Heart right ventricle (tissue), 16 donors: ENCODE measurements around the gene OPRM1. TPM values are rescaled to one million over a fixed set of nuclear protein-coding genes. Genes with fewer than 3 reads are reported as not detected.

Experiments
- ATAC-seq, 8 donors: fragments of 200-7000 bp; cut with Tn5 transposase; one replicate each; pipeline ENCODE4 v1.9.1; 2020; ENCODE audit warnings: mild to moderate bottlenecking in 8 of 8, moderate library complexity in 8 of 8, moderate number of reproducible peaks in 1 of 8
- DNase-seq, 2 donors: peaks; one replicate each; pipeline ENCODE4 v3.0.0-alpha.2; 2020
- H3K27ac ChIP-seq, 10 donors: fragments of 200-600 bp; sonication (generic) in 2 of 10; one replicate each; pipeline versions ENCODE4 v1.5.0 to v1.8.0; 2020 to 2022; ENCODE audit warnings: mild to moderate bottlenecking in 3 of 10
- H3K27me3 ChIP-seq, 7 donors: fragments of 200-600 bp; one replicate each; pipeline ENCODE4 v1.8.0; 2021 to 2022; ENCODE audit warnings: mild to moderate bottlenecking in 2 of 7
- H3K36me3 ChIP-seq, 9 donors: fragments of 200-600 bp; sonication (generic) in 1 of 9; one replicate each; pipeline versions ENCODE4 v1.5.0 to v1.8.0; 2020 to 2022; ENCODE audit warnings: mild to moderate bottlenecking in 2 of 9
- H3K4me1 ChIP-seq, 9 donors: fragments of 200-600 bp; sonication (generic) in 1 of 9; one replicate each; pipeline versions ENCODE4 v1.5.0 to v1.8.0; 2020 to 2022; ENCODE audit warnings: mild to moderate bottlenecking in 4 of 9
- H3K4me3 ChIP-seq, 10 donors: fragments of 200-600 bp; sonication (generic) in 2 of 10; one replicate each; pipeline versions ENCODE4 v1.5.0 to v1.8.0; 2020 to 2022; ENCODE audit warnings: mild to moderate bottlenecking in 7 of 10, moderate library complexity in 2 of 10
- H3K9me3 ChIP-seq, 11 donors: fragments of 200-600 bp in 10 of 11; sonication (generic) in 2 of 11; one replicate each; pipeline versions ENCODE4 v1.5.0 to v1.8.0; 2013 to 2022; ENCODE audit warnings: mild to moderate bottlenecking in 2 of 11, control low read depth in 1 of 11, moderate library complexity in 1 of 11
- CTCF ChIP-seq, 9 donors: fragments of 200-600 bp; sonication (generic) in 2 of 9; IDR thresholded peaks; one replicate each; pipeline versions ENCODE4 v1.5.0 to v1.8.0; 2021 to 2022; ENCODE audit warnings: antibody characterized with exemption in 9 of 9, mild to moderate bottlenecking in 5 of 9, moderate library complexity in 1 of 9
- WGBS, 2 donors: extraction: QIAGEN DNeasy Blood & Tissue Kit; methylation state at CpG; one replicate each; pipeline ENCODE4 v1.1.7; 2013; ENCODE audit warnings: inconsistent platforms in 1 of 2; 5-methylcytosine and 5-hydroxymethylcytosine counted together
- intact Hi-C, 10 donors: fragments of 100-400 bp; cut with DNase I; formaldehyde crosslinking; loops; one replicate each; pipeline versions ENCODE4 v1.11.1 to v1.14.2; 2022
- polyA plus RNA-seq, 2 donors: library from polyadenylated mRNA; stranded (reverse); fragments of 200-250 nt; gene quantifications; one replicate each; pipeline ENCODE4 v1.2.3, GENCODE V29; 2013
- total RNA-seq, 10 donors: library from RNA; stranded (reverse); fragmentation: NEBNext Ultra II Directional in 3 of 10; extraction: Animal tissue kit (Norgen Biotek cat#: 25700) in 3 of 10; gene quantifications; one replicate each; pipeline versions ENCODE4 v1.2.1 to v1.2.4, GENCODE V29; 2021 to 2023
- donor health status: Arrhythmogenic right ventricular cardiomyopathy.
- donor health status: ischemic (EF 13 %, LVEDD 7.1; RV severe dilation, severe dysfunction).
- donor health status: healthy with polysubstance abuse.
- donor health status: DM: no; HTN: yes; CAD: no.
- donor health status: DM: no; HTN: no; CAD: no.
- donor health status: ischemic (EF 25% LVEDD 6.9; RV normal size, moderate dysfunction).
- donor health status: ischemic (EF 25% LVEDD 5.7; RV mildly dilated, moderate dysfunction).
- donor health status: healthy.
- donor health status: DM: yes; HTN: yes; CAD: no.
- donor health status: Ischemic cardiomyopathy.
- donor health status: ischemic (EF 35%, LVEDD 5.7; RV mildly dilated, moderate dysfunction).
- donor health status: nonischemic (EF 11% LVEDD 7.7; RV severe dilation, severe dysfunction).
- donor health status: DM: yes; HTN: yes; CAD: no.
- donor health status: PGD.
- donor health status: ischemic (EF 29% LVEDD 5.4; RV normal size, mild dysfunction).
- donor health status: nonischemic (EF 23%, LVEDD 6.1; RV moderate dilation, normal function).

Gene OPRM1
- total and polyA plus RNA-seq, 12 donors = not detected

GRCh38 chr6:154295733-154296132 lies 256.7 kb downstream of the OPRM1 start:
- ATAC-seq (peak in 2 of 8 donors; percentile 8 to 30), DNase-seq (no peak)
- intact Hi-C loops = loop anchor here in 1 of 10 donors (1.0 kb wide), 1 partner anchor 16 kb away; no protein-coding TSS in a partner anchor
- Histone ChIP-seq H3K27me3 (no peaks in the 10 kb centered on the region), H3K36me3 (no peaks in the 10 kb centered on the region), H3K9me3 (peaks cover 0 to 3% (median 0%) of the 10 kb centered on the region in 11 donors), H3K4me1 (peaks cover 0 to 29% (median 14%) of the 10 kb centered on the region in 9 donors), H3K27ac (peak overlapping the region in 1 of 10 donors; percentile 49), H3K4me3 (no peak overlapping the region)
- TF ChIP-seq CTCF (IDR thresholded peaks at IDR 0.05) = no peak
- 74 to 75% methylated on average over 4 of the region's 4 CpGs for WGBS, 2 donors
